ENCODE measurements around the gene EPOP. TPM values are rescaled to one million over a fixed set of nuclear protein-coding genes. Genes with fewer than 3 reads are reported as not detected.
A peak's percentile ranks its signal among the peaks of the same experiment; 100 is the strongest.

The EPOP gene
- total RNA-seq, 2 donors from 2014 or later, result 27.5 to 31.3 TPM

GRCh38 chr17:38693700-38694329, 19.1 kb upstream of the EPOP start:
- no peak for ATAC-seq
- DNase-seq (ENCODE audit: low spot score in 2 of 2), result no peak
- H3K36me3 Mint-ChIP-seq, result no peaks in the 10 kb centered on the region
- H3K9me3 Mint-ChIP-seq, result no peaks in the 10 kb centered on the region
- no peak overlapping the region for H3K27ac Mint-ChIP-seq

DNA sequence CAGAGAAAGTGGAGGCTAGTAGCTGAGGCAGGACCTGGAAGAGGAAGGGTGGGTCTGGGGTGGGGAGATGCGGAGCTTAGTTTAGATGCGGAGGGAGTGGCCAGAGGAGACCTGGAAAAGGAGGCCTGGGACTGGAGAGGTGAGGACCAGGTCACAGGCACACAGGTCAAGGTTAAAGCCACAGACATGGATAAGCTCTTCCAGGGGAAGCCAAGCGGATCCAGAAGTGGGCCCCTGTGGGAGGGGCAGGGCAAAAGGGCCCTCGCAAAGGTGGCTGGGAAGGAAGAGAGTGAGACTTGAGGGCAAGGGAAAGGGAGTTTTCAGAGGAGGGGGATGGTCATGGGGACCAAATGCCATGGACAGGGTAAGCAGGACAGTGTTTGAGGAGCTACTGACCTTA, 16.4 kb upstream of the EPOP start:
- no peak for DNase-seq (ENCODE audit: low spot score in 2 of 2)
- Mint-ChIP-seq H3K27ac (peak overlapping the region in 1 of 2 donors; percentile 45), H3K9me3 (no peaks in the 10 kb centered on the region), H3K36me3 (no peaks in the 10 kb centered on the region)
- ATAC-seq, result no peak

DNA sequence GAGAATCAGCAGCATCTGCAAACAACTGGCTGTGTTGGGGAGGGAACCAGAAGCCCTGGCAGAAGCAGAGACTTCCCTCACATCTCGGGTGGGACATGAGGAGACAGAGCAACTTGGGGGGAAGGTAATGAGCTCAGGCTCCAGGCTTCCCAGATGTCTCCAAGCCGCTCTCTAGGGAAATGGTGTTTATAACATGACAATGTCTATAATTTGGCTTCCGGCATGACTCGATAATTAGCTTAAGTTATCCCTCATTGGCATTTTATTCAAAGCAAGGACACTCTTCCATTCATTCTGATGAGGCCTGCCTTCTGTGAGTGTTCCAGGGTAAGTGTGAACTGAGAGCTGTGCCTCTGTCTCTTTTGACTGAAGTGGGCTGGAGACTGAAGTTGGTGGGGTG, 15.6 kb upstream of the EPOP start:
- Mint-ChIP-seq H3K27ac (no peak overlapping the region), H3K9me3 (no peaks in the 10 kb centered on the region), H3K36me3 (no peaks in the 10 kb centered on the region)
- DNase-seq (ENCODE audit: low spot score in 2 of 2) (no peak), ATAC-seq (no peak)

- DNase-seq (ENCODE audit: low spot score in 2 of 2) (no peak), ATAC-seq (no peak)
- Mint-ChIP-seq H3K9me3 (no peaks in the 10 kb centered on the region), H3K27ac (no peak overlapping the region), H3K36me3 (no peaks in the 10 kb centered on the region)
Measured at GRCh38 chr17:38687286-38687685, 12.5 kb upstream of the EPOP start.

DNA sequence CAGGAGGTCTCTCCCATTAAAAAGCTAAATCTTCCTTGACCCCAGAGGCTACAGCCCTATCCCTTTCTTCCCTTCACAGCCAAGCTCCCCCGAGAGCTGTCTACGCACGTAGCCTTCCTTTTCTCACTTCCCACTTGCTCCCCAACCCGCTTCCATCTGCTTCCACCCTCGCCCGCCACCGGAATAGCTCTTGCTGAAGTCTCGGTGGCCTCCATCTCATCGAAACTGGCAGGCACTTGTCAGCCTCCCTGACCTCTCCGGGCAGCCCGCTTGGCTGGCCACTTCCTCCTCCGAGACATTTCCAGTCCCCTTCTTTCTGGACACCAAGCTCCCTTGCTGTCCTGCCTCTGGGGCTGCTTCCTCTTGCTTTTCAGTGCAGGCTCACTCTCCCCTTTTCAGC, 10.7 kb upstream of the EPOP start:
- ATAC-seq (no peak), DNase-seq (ENCODE audit: low spot score in 2 of 2) (no peak)
- H3K36me3 Mint-ChIP-seq, result no peaks in the 10 kb centered on the region
- no peaks in the 10 kb centered on the region for H3K9me3 Mint-ChIP-seq
- no peak overlapping the region for H3K27ac Mint-ChIP-seq

DNA sequence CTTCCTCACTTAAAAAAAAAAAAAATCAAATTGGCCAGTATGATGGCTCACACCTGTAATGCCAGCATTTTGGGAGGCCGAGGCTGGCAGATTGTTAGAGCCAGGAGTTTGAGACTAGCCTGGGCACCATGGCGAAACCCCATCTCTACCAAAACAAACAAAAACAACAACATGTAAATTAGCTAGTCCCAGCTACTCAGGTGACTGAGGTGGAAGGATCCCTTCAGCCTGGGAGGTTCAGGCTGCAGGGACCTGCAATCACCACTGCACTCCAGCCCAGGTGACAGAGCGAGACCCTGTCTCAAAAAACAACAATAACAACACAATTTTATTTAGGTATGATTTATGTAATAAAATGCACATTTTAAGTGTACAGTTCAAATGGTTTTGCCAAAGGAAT, 6.3 kb upstream of the EPOP start:
- no peak for ATAC-seq
- Mint-ChIP-seq H3K27ac (no peak overlapping the region), H3K9me3 (no peaks in the 10 kb centered on the region), H3K36me3 (no peaks in the 10 kb centered on the region)
- DNase-seq (ENCODE audit: low spot score in 2 of 2), result no peak

GRCh38 chr17:38677819-38678218, 3.1 kb upstream of the EPOP start:
- DNase-seq (ENCODE audit: low spot score in 2 of 2), result no peak
- no peaks in the 10 kb centered on the region for H3K9me3 Mint-ChIP-seq
- no peaks in the 10 kb centered on the region for H3K36me3 Mint-ChIP-seq

GRCh38 chr17:38676706-38677504, 2.1 kb upstream of the EPOP start:
- Mint-ChIP-seq H3K27ac (peak overlapping the region; percentile 66 to 84), H3K36me3 (no peaks in the 10 kb centered on the region), H3K9me3 (no peaks in the 10 kb centered on the region)
- DNase-seq (ENCODE audit: low spot score in 2 of 2) (peak; percentile 87), ATAC-seq (peak; percentile 47 to 53)

More at GRCh38 chr17:38677819-38678218, 3.1 kb upstream of the EPOP start:
- ATAC-seq, result no peak
- no peak overlapping the region for H3K27ac Mint-ChIP-seq

DNA sequence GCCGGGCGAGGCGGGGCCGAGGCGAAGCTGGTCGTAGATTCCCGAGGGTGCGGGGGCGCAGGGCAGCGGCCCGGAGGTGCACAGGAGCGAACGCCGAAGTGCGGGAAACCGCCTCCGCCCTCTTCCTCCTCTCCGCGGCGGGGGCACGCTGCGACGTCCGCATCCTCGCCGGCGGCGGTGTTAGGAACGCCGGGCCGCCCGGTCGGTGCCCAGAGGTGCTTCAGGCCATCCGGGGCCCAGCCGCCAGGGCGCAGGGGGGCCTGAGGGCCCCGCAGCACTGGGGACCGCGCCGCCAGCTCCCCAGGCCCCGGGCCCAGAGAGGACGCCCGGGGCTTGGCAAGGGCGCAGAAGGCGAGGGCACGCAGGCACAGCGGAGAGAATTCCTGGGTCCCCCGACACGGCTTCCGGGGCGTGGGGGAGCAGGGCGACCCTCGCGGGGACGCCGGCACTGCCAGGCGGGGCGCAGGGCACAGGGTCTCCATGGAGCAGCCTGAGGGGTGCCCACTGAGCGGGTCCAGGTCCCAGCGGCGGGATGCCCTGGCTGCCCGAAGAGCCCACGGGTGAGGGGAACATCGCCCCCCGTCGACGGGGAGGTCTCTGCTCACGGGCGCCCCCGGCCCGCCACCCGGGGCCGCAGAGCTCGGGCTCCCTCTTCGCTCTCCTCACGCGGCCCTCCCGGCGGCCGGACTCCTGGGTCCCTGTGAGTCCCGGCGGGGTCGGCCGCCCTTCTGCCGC, 576 bp downstream of the EPOP start:
- H3K36me3 Mint-ChIP-seq, result no peaks in the 10 kb centered on the region
- DNase-seq (ENCODE audit: low spot score in 2 of 2) (peak; percentile 47 to 69), ATAC-seq (peak; percentile 8)
- no peak overlapping the region for H3K27ac Mint-ChIP-seq
- H3K9me3 Mint-ChIP-seq, result no peaks in the 10 kb centered on the region

DNA sequence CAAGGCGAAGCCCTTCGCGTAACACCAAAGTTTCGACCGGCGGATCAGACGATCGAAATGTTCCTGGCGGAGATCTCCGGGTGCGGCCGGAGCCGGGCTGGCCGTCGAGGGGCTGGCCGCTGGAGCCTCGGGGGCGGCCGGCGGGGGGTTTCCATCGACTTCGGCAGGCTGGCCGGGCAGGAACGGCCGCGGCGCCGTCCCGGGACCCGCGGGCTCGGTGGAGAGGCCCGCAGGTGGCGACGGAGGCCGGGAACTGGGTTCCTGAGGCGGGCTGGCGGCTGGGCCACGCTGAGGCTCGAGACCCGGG, 1.1 kb downstream of the EPOP start:
- H3K27ac Mint-ChIP-seq, result no peak overlapping the region

GRCh38 chr17:38672788-38673706, 1.7 kb downstream of the EPOP start:
- Mint-ChIP-seq H3K9me3 (no peaks in the 10 kb centered on the region), H3K27ac (peak overlapping the region in 1 of 2 donors; percentile 8), H3K36me3 (no peaks in the 10 kb centered on the region)
- DNase-seq (ENCODE audit: low spot score in 2 of 2) (no peak), ATAC-seq (no peak)

More for the DNA sequence above, 1.1 kb downstream of the EPOP start:
- no peak for DNase-seq (ENCODE audit: low spot score in 2 of 2)
- Mint-ChIP-seq H3K36me3 (no peaks in the 10 kb centered on the region), H3K9me3 (no peaks in the 10 kb centered on the region)
- ATAC-seq, result no peak

DNA sequence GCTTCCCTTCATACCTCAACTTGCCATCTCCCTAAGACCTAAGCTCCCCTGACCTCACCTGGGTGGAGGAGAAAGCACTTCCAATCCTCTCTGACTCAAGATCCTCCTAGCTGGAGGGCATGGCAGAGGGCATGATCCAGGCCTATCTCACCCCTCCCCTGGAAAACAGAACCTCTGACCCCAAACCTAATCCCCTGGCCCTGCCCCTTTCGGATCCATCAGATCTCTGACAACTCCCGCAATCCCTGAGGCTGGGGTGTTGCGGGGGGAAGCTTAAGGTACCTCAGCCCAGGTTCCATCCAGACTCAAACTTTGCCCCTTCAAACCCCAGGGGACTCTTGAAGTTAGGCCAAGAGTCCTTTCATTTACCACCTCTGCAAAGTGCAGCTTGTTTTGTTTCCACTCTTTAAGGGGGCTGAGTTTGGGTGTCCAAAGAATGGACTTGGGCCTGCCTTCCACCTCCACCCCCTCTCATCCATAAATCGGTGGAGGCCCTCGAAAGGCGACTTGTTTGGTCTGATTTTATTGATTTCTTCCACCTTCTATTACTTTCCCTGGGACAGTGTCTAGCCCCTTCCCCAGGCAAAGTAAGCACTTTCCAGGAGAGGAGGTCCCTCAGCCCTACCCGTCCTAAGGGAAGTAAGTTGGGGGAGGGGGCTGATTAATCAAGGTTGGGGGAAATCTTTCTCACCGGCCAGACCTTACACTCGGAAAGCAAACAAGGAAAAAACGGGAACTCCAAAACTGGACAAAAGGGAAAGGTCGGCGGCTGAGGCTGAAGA, 2.6 kb downstream of the EPOP start:
- no peak for ATAC-seq
- Mint-ChIP-seq H3K27ac (peak overlapping the region in 1 of 2 donors; percentile 8), H3K36me3 (no peaks in the 10 kb centered on the region), H3K9me3 (no peaks in the 10 kb centered on the region)
- no peak for DNase-seq (ENCODE audit: low spot score in 2 of 2)

- ATAC-seq, result no peak
- H3K9me3 Mint-ChIP-seq, result no peaks in the 10 kb centered on the region
Measured at GRCh38 chr17:38669520-38669919, 5.2 kb downstream of the EPOP start.

DNA sequence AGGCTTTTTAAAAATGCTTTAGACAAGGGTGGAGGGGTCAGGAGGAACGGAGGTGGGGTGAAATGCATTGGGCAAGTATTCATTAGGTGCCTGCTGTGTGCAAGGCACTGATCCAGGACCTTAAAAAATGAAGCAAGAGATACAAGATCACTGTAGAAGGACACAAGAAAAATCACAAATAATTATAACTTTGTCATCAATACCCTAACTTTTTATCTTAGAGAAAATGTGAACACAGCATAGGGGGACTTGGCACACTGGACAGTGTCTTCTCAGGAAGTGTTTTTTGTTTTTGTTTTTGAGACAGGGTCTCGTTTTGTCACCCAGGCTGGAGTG, 7.0 kb downstream of the EPOP start:
- no peak overlapping the region for H3K27ac Mint-ChIP-seq
- H3K9me3 Mint-ChIP-seq, result no peaks in the 10 kb centered on the region
- DNase-seq (ENCODE audit: low spot score in 2 of 2), result no peak
- ATAC-seq, result no peak
- no peaks in the 10 kb centered on the region for H3K36me3 Mint-ChIP-seq

More at GRCh38 chr17:38669520-38669919, 5.2 kb downstream of the EPOP start:
- DNase-seq (ENCODE audit: low spot score in 2 of 2), result no peak
- no peaks in the 10 kb centered on the region for H3K36me3 Mint-ChIP-seq
- peak overlapping the region in 1 of 2 donors; percentile 16 for H3K27ac Mint-ChIP-seq

DNA sequence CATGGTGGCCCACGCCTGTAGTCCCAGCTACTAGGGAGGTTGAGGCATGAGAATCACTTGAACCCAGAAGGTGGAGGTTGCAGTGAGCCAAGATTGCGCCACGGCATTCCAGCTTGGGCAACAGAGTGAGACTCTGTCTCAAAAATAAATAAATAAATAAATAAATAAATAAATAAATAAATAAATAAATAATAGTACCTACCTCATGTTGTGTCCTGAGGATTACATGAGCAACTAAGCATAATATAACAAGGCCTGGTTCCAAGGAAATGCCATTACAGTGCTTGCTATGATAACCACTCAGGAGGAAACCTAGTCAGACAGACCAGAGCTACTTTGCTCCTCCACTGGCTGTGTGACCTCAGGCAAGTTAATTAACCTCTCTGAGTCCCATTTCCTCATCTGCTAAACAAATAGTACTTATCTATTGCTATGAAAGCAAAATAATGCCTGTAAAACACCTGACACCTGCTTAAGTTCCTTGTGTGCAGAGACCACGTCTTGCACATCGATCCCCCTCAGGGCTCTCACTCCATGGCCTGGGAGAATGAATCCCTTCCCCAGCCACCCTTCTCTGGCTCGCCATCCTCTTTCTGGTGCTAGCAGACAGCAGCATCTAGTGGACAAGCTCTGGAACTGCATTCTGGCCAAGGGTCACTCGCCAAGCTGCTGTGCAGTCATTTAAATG, 7.5 kb downstream of the EPOP start:
- no peak overlapping the region for H3K27ac Mint-ChIP-seq
- H3K9me3 Mint-ChIP-seq, result no peaks in the 10 kb centered on the region
- no peaks in the 10 kb centered on the region for H3K36me3 Mint-ChIP-seq
- DNase-seq (ENCODE audit: low spot score in 2 of 2) (peak; percentile 65 to 72), ATAC-seq (peak; percentile 75 to 77)

All from activated naive CD4-positive, alpha-beta T cell treated with anti-CD3 and anti-CD28 coated beads, Interleukin-2, amount 50 U/mL, for 72 hours (primary cell).